HG03066 (cell line): ENCODE results near the gene CNTRL.
"Not testable (repeated sequence)": the region's sequence is repeated elsewhere in the genome, so short reads cannot be mapped to it uniquely, and the experiment has no call there.

Experiments used
- ATAC-seq: cut with Tn5 transposase; IDR thresholded peaks from one replicate; pipeline ENCODE4 v1.9.1; 2021; ENCODE audit warnings: low read depth; ENCODE audit not compliant: unreplicated experiment

Gene CNTRL

DNA sequence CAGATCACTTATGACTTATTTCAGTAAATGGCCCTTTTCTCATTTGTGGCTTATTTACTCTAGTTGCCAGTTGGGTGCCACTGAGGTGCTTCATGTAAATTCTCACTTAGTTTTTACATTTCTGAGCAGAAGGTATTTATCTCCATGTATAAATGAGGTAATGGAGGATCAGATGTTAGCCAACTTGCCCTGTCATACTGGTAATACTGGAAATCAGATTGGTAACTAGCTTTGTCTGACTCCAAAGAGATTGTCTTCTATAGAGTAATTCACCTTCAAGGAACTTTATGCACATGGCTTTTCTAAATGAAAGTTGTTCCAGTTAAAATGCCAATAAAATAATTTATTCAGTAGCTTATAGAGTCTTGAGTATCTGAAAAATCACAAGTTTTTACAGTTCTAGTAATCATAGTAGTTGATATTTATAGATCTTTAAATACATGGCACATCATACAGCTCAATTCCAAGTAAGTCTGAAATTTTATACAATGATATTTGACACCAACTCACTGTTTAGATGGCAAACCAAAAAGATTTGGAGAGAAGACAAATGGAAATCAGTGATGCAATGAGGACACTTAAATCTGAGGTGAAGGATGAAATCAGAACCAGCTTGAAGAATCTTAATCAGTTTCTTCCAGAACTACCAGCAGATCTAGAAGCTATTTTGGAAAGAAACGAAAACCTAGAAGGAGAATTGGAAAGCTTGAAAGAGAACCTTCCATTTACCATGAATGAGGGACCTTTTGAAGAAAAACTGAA is 98.2 kb downstream of the CNTRL start:
- ATAC-seq = no peak

DNA sequence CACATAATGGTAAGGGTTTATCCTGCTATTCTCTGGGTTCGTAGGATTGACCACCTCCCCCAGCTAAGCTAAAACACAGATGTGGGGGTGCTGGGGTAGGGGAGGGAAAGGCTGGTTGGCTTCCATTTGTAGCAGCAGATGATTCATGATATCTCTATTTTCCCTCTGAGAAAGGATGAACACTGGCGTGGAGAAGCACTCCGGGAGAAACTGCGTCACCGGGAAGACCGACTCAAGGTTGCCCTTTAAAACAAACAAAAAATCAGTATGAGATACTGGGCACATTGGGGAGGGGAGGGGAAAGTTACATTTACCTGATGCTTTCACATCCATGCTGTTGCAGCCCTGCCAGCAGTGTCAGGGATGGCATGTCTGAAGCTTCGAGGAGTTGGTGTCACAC is 98.7 kb downstream of the CNTRL start:
- ATAC-seq = no peak

GRCh38 chr9:121178676-121179372 is 104.1 kb downstream of the CNTRL start:
- ATAC-seq = no peak

- not testable (repeated sequence) for ATAC-seq
Measured at GRCh38 chr9:121179373-121179721, 104.6 kb downstream of the CNTRL start.

DNA sequence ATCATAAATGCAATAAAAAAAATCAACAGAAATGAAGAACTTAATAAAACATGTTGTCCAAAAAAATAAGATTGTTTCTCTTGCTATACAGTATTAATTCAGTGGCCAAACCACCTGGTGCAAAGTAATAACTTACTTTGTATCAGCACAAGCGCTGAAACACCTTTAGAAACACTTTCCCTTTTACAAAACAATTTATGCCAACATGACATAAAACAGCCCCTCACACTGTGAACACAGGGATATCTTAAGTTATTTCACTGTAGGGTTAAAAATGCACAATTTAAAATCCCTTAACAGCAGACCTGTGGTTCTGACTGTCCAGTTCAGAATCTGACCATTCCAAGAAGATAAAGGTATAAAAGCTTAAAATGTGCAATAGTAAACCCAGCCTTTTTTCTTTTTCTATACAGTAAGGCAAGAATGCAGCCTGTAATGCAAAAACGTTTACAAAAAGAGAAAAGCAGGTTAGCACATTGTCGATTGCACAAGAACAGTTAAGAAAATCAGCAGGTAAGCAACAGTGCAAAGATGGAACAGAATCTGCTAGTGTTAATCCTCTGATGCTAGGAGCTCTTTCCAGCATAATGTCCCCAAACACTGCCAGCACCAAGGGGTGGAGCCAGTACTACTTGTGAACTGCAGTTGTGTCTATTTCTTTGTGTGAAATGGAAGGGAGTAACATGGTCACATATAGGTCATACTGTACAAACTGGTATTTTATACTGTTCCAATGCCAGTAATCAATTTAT is 105.4 kb downstream of the CNTRL start:
- no peak for ATAC-seq

GRCh38 chr9:121182101-121182836 is 107.5 kb downstream of the CNTRL start:
- no peak for ATAC-seq

GRCh38 chr9:121182989-121183388 is 108.2 kb downstream of the CNTRL start:
- no peak for ATAC-seq

DNA sequence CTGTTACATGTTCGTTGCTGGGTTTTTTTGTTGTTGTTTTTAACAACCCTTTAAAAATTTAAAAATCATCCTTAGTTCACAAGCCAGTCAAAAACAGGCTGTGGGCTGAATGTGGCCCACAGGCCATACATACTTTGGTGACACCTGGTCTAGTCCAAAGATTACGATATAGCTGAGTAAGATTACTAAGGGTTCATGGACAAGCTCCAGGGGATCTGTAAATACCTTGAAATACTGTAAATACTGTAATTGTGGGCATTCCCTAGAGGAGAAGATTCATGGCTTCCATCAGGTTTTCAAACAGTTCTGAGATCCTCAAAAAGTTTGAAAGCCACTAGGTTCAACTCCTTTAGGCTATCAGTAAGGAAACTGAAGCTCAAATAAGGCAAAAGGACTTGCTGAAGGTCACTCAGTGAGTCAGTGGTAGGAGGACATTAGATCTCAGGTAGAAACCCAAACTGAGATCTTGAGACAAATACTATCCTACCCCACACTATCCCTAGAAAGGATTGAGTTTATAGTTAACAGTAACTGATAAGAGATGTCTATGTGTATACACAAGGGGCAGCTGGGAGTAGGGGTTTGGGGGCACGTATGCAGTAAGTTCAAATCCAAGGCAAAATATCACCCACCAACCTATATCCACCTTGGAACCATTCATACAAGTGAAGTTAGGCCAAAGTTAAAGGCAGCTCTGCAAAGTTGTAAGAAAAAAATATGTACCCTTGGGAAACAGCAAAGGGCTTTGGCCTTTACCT is 109.1 kb downstream of the CNTRL start:
- no peak for ATAC-seq

GRCh38 chr9:121184463-121184862 is 109.7 kb downstream of the CNTRL start:
- no peak for ATAC-seq

GRCh38 chr9:121185178-121185745 is 110.5 kb downstream of the CNTRL start:
- no peak for ATAC-seq

DNA sequence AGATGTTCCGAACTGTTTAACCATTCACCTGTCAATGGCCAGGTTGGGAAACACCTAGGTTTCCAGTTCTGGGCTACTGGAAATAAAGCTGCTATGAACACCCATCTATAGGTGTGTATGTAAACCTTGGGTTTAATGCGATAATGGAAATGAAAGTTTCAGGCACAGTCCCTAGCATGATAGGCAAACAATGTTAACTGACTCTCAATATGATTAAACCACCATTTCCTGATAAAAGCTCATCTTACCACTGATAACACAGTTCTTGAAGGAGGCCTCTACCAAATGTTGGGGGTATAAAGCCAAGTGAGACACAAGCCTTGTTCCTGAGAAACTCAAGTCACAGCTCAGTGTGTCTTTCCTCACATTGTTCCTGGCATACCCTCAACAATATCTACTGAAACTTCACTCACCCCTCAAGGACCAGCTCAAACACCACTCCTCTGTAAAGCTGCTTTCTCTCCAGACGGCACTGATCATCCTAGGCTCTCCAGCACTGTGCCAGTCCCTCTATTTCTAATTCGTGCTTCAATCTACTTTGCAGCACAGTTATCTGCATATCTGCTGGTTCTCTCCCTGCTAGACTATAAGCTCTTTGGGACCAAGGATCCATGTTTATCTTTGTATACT is 111.1 kb downstream of the CNTRL start:
- ATAC-seq = no peak

GRCh38 chr9:121187636-121188305 is 113.0 kb downstream of the CNTRL start:
- ATAC-seq = no peak

DNA sequence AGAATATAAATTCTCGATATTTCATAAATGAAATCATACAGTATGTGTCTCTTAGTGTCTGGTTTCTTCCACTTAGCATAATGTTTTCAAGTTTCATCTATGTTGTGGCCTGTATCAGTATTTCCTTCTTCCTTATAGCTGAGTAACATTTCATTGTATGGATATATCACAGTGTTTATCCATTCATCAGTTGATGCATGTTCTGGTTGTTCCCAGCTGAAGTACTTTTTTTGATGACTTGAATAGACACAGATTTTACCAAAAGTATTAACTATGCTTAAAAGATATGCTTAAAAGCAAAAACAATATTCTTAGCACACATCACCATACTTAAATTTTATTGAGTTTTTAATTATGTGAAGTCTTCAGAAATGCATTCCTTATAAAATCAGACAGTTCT is 114.3 kb downstream of the CNTRL start:
- ATAC-seq = no peak

GRCh38 chr9:121189660-121190059 is 114.9 kb downstream of the CNTRL start:
- no peak for ATAC-seq

DNA sequence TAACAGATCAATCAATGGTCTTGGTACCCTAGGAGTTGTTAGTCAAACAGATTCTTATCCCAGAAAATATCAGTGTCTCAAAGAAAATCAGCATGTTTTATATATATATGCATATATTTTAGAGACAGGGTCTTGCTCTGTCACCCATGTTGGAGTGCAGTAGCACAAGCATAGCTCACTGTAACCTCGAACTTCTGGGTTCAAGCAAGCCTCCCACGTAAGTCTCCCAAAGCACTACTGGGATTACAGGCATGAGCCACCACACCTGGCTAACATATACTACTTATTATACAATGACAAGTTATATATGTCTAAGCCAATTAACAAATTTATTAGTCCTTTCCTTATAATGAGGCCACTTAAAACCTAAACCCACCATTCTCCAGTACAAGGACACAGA is 116.5 kb downstream of the CNTRL start:
- ATAC-seq = no peak

DNA sequence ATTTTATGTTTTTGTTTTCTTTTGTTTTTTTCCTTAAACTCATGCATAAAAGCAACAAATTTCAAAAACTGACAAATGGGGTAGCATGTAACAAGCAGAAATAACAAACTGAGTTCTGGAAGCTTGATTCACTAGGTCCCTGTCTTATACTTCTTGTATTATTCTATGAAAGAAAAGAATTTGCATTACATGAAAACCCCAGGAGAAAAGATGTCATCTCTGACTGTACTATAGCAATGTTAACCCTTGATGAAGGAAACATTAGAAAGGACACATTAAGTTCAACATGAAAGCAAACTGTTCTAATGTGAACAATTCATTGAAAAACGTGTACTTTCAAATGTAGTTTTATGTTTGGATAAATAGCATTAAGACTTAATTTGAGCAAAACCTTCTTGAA is 117.8 kb downstream of the CNTRL start:
- no peak for ATAC-seq

DNA sequence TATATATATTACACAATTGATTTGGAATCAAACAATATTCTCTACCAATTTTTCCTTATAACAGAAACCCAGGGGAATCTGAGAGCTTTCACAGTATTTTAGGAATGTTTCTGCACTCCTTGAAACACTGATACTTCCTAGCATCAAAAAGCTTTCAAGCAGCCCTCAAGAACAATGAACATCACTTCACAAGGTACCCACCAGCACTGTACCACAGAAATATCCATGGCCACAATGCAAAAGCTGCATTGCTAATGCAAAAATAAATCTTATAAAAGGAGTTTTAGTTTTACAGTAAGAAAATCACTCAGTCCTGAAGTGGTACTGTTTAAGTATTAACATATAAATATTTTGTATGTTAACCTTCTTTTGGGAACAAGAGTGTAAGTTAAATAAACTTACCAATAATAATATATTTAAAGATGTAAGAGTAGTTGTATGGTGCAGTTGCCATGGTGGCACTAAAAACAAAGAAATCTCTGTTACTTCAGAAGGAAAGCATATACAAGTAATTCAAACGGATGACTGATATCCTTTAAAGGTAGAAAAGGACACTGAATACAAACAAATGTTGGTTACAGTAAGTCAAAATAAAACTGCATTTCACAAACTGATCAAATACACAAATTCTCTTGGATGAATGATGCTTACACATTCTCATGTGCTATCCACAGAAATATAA is 118.3 kb downstream of the CNTRL start:
- no peak for ATAC-seq

GRCh38 chr9:121194730-121195129 is 120.0 kb downstream of the CNTRL start:
- ATAC-seq = no peak
